ENCODE measurements around the gene EMC9. TPM values are rescaled to one million over a fixed set of nuclear protein-coding genes. Genes with fewer than 3 reads are reported as not detected.

Gene EMC9
- total RNA-seq, 1 donor from 2014 or later: 22.6 TPM

DNA sequence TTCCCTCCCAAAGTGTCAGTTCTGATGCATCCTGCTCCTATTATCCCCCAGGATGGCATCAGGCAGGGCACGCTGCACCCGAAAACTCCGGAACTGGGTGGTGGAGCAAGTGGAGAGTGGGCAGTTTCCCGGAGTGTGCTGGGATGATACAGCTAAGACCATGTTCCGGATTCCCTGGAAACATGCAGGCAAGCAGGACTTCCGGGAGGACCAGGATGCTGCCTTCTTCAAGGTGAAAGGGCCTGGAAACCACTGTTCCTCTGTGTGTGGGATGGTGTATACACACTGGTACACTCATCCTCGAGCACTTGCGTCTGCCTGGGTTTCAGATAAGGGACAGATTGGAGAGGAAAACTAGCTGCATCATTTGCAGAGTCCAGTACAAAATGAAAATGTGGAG, 20.7 kb upstream of the EMC9 start:
- H3K4me3 Mint-ChIP-seq: peak overlapping the region; percentile 98
- no peaks in the 10 kb centered on the region for H3K9me3 Mint-ChIP-seq
- peaks cover 87% of the 10 kb centered on the region for H3K36me3 Mint-ChIP-seq (ENCODE audit: low read depth)
- no peak for DNase-seq
- H3K27me3 Mint-ChIP-seq: no peaks in the 10 kb centered on the region
- ATAC-seq (ENCODE audit: low read depth): no peak
- ChIA-PET CTCF (interaction anchor here (0.9 to 4.2 kb wide), 15 partner anchors 11 to 269 kb away, joined by 3 to 45 read pairs (median 8); partner anchors contain the start of genes DCAF11, MDP1, NRL and PSME1), POLR2A (interaction anchor here (0.5 to 4.6 kb wide), 31 partner anchors 8 to 269 kb away, joined by 3 to 93 read pairs (median 13); partner anchors contain the start of genes CBLN3, CHMP4A, CIDEB and DCAF11)
- intact Hi-C loops (cut with micrococcal nuclease): no loop called here
- H3K27ac Mint-ChIP-seq: peak overlapping the region; percentile 95
- no peak for TF ChIP-seq CTCF (IDR thresholded peaks at IDR 0.05)
- peaks cover 45% of the 10 kb centered on the region for H3K4me1 Mint-ChIP-seq

DNA sequence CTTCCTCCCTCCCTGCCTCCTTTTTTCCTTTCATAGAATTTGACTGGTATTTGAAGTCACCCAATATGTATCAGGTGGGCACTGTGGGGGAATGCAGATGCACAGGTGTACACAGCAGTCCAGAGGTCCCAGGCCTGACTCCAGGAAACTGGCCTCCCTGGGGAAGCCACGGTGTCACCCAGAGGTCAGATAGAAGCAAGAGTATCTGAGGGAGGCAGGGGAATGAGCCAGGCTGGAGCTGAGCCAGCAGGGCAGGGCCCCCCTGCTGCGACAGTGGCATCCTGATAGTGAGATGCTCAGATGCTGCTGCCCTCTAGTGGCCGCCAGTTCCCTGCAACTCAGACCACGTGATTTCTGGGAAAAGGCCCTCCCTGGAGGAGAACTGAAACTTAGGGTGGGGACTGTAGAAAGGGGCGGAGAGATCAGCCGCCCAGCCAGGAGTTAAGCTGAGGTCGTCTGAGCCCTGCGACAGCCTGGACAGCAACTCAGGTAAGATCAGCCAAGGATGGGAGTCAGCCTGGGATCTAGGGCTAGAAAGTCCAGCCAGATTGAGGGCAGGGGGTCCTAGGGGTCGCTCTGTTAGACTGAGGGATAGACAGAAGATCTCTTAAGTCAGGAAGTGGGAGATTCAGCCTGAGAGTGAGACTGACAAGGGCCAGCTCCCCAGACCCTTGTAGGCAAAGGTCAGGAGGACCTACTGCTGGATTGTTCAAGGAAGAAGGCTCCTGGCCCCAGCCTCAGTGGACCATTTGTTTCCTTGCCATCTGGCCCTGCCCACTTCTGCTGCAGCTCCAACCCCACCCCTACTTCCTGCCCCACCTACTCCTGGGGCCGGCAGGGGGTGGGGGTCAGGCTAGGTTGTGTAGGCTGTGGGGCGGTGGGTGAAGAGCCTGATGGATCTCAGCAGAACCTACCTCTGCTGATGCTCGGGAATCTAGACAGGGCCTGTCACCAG, 19.7 kb upstream of the EMC9 start, which contains the start of gene IRF9:
Gene IRF9 (plus strand): TSS at position 416 of the 955 bp plus-strand sequence. CDS start 880 bp downstream, outside the sequence.
- peak; percentile 92 for ATAC-seq (ENCODE audit: low read depth)
- intact Hi-C loops (cut with micrococcal nuclease): loop anchor here (1.0 kb wide), 17 partner anchors 10 to 281 kb away; partner anchors contain the start of genes DCAF11, EMC9, IPO4 and MDP1
- Mint-ChIP-seq H3K4me3 (peak within 1 kb of the TSS; percentile 98), H3K4me1 (peaks cover 45% of the 10 kb centered on the region), H3K9me3 (no peaks in the 10 kb centered on the region), H3K27me3 (no peaks in the 10 kb centered on the region), H3K27ac (peak within 1 kb of the TSS; percentile 95), H3K36me3 (ENCODE audit: low read depth) (peaks cover 82% of the 10 kb centered on the region)
- no peak for TF ChIP-seq CTCF (IDR thresholded peaks at IDR 0.05)
- CTCF ChIA-PET: interaction anchor here (0.6 to 4.2 kb wide), 28 partner anchors 10 to 270 kb away, joined by 3 to 45 read pairs (median 6); partner anchors contain the start of genes CHMP4A, CIDEB, DCAF11 and EMC9
- peak; percentile 90 for DNase-seq
- POLR2A ChIA-PET: interaction anchor here (0.6 to 4.6 kb wide), 43 partner anchors 9 to 269 kb away, joined by 3 to 93 read pairs (median 8); partner anchors contain the start of genes CARMIL3, CBLN3, CHMP4A and CIDEB

GRCh38 chr14:24160499-24160849, 19.1 kb upstream of the EMC9 start:
- DNase-seq (no peak), ATAC-seq (ENCODE audit: low read depth) (no peak)
- H3K4me3 Mint-ChIP-seq: no peak overlapping the region
- H3K27me3 Mint-ChIP-seq: no peaks in the 10 kb centered on the region
- CTCF ChIA-PET: interaction anchor here (1.0 to 4.2 kb wide), 22 partner anchors 10 to 149 kb away, joined by 3 to 45 read pairs (median 8); partner anchors contain the start of genes CIDEB, DCAF11, EMC9 and IPO4
- no peaks in the 10 kb centered on the region for H3K9me3 Mint-ChIP-seq
- intact Hi-C loops (cut with micrococcal nuclease): no loop called here
- H3K27ac Mint-ChIP-seq: peak overlapping the region; percentile 95
- no peak for TF ChIP-seq CTCF (IDR thresholded peaks at IDR 0.05)
- H3K4me1 Mint-ChIP-seq: peaks cover 45% of the 10 kb centered on the region
- H3K36me3 Mint-ChIP-seq (ENCODE audit: low read depth): peaks cover 81% of the 10 kb centered on the region
- POLR2A ChIA-PET: interaction anchor here (0.7 to 4.6 kb wide), 32 partner anchors 10 to 270 kb away, joined by 3 to 93 read pairs (median 14); partner anchors contain the start of genes CARMIL3, CBLN3, CHMP4A and CIDEB

DNA sequence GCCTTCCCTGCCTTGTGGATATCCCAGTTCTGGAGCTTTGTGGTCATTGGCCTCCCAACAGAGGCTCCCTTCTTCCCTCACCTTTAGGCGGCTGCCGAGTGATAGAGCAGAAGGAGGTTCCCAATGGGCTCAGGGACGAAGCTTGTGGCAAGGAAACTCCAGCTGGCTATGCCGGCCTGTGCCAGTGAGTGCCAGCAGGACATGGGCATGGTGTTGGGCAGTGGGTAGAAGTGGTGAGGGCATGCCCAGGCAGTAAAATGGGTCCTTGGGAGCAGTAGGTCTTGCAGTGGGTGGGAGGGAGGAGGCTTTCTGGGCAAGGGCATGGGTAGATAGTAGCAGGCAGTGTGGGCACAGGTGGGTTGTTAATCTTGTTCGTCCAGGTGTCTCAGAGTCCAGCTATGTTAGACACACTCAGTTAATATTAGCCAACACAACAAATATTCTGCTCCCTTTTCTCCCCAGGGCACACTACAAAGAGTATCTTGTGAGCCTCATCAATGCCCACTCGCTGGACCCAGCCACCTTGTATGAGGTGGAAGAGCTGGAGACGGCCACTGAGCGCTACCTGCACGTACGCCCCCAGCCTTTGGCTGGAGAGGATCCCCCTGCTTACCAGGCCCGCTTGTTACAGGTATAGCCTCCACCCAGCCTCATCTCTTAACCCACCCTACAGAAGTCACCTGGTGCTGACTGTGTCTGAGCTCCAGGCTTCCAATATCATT, 18.5 kb upstream of the EMC9 start:
- H3K4me1 Mint-ChIP-seq: peaks cover 41% of the 10 kb centered on the region
- no peaks in the 10 kb centered on the region for H3K27me3 Mint-ChIP-seq
- ATAC-seq (ENCODE audit: low read depth) (no peak), DNase-seq (no peak)
- H3K4me3 Mint-ChIP-seq: no peak overlapping the region
- intact Hi-C loops (cut with micrococcal nuclease): no loop called here
- no peaks in the 10 kb centered on the region for H3K9me3 Mint-ChIP-seq
- H3K36me3 Mint-ChIP-seq (ENCODE audit: low read depth): peaks cover 81% of the 10 kb centered on the region
- CTCF ChIA-PET: interaction anchor here (1.0 to 4.2 kb wide), 17 partner anchors 9 to 148 kb away, joined by 3 to 45 read pairs (median 10); partner anchors contain the start of genes CIDEB, DCAF11, EMC9 and IPO4
- POLR2A ChIA-PET: interaction anchor here (0.7 to 4.6 kb wide), 18 partner anchors 9 to 139 kb away, joined by 3 to 93 read pairs (median 20); partner anchors contain the start of genes CHMP4A, DCAF11, DHRS1 and EMC9
- no peak for TF ChIP-seq CTCF (IDR thresholded peaks at IDR 0.05)
- H3K27ac Mint-ChIP-seq: peak overlapping the region; percentile 95
